GM13977 (cell line): ENCODE data around the gene LRRC8A.

Experiments used
- DNase-seq: peaks from one replicate; pipeline ENCODE4 v3.0.0; 2012; ENCODE audit warnings: low spot score
- in situ Hi-C: fragments of 300-500 bp; cut with MboI; formaldehyde crosslinking; loops from one replicate; pipeline ENCODE4 v1.12.0; 2022; ENCODE audit warnings: low sequenced_read_pairs, low pct_unique_long_range_greater_than_20kb, mixed read lengths, inconsistent platforms; ENCODE audit not compliant: unreplicated experiment
- TF ChIP-seq, protein P1 (sequence below): IDR thresholded peaks from 2 replicates; pipeline ENCODE4 v1.5.1; 2012; ENCODE audit warnings: mild to moderate bottlenecking, control low read depth; ENCODE audit not compliant: insufficient read depth; ENCODE audit errors: extremely low read depth, missing control alignments

The LRRC8A gene

DNA sequence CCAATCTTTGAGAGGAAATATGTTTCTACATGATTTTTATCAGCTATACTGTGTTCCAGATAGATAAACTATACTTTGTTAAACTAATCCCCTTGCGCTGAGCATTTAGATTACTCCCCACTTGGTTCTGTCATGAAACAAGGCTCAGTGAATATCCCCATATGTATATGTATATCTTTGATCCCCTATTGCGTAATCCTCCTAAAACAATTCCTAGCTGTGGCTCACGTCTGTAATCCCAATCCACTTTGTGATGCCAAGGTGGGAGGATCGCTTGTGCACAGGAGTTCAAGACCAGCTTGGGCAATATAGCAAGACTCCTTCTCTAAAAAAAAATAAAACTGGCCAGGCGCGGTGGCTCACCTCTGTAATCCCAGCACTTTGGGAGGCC is 41.6 kb downstream of the LRRC8A start:
- TF ChIP-seq, protein P1, sequence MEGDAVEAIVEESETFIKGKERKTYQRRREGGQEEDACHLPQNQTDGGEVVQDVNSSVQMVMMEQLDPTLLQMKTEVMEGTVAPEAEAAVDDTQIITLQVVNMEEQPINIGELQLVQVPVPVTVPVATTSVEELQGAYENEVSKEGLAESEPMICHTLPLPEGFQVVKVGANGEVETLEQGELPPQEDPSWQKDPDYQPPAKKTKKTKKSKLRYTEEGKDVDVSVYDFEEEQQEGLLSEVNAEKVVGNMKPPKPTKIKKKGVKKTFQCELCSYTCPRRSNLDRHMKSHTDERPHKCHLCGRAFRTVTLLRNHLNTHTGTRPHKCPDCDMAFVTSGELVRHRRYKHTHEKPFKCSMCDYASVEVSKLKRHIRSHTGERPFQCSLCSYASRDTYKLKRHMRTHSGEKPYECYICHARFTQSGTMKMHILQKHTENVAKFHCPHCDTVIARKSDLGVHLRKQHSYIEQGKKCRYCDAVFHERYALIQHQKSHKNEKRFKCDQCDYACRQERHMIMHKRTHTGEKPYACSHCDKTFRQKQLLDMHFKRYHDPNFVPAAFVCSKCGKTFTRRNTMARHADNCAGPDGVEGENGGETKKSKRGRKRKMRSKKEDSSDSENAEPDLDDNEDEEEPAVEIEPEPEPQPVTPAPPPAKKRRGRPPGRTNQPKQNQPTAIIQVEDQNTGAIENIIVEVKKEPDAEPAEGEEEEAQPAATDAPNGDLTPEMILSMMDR, result no peak
- no peak for DNase-seq
- in situ Hi-C loops, result no loop called here

DNA sequence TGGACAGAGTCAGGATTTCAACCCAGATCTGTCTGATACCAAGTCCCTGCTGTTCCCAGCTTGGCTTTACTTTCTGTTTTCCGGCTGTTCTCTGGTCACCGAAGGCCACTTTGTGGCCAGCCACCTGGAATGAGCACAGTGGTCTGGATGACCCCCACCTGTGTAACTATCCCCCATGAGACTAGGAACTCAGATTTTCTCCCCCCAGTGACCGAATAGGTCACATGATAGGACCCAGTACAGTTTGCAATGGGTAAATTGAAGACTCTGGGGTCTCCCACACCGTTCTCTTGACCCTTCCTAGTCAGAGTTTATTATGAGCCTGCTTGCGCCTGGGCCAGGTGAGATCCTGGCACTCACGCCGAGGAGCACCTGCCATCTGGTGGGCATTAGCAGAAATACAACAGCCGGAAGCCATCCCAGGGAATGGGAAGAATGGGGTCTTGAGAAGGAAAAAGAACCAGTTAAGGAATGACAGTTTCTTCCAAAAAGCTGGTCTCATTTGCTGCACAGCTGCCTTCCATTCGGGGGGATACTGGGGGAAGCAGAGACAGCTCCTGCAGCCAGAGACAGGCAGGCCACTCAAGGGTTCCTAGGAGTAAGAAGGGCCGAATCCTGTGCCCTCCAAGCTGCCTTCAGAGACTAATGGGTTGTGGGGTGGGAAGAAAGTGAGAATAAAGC is 45.9 kb downstream of the LRRC8A start:
- in situ Hi-C loops, result no loop called here
- DNase-seq, result peak; percentile 77
- TF ChIP-seq, protein P1, result peak; percentile 87

DNA sequence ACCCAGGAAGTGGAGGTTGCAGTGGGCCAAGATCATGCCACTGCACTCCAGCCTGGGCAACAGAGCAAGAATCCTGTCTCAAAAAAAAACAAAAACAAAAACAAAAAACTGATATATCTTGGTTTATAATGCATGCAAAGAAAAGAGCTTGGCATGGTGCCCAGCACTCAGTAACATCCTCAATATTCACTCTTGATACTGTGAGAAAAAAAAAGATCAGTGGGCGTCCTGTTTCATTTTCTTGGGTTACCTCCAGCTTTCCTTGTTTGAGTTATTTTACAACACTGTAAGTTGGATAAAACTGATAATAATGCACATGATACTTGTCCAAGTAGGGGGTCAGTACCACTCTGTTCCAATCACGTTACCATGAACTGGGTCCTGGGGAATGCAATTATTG is 46.7 kb downstream of the LRRC8A start:
- TF ChIP-seq, protein P1, result no peak
- in situ Hi-C loops, result no loop called here
- no peak for DNase-seq

DNA sequence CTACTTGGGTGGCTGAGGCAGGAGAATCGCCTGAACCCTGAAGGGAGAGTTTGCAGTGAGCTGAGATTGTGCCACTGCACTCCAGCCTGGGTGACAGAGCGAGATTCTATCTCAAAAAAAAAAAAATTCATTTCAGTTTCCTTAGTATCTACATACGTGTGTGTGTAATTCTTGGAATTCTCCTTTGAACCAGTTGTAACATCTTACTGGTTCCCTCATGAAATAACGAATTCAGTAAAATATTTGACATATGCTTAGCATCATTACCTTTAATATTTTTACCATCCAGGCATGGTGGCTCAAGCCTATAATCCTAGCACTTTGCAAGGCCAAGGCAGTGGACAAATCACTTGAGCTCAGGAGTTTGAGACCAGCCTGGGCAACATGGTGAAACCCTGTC is 47.6 kb downstream of the LRRC8A start:
- TF ChIP-seq, protein P1, result no peak

DNA sequence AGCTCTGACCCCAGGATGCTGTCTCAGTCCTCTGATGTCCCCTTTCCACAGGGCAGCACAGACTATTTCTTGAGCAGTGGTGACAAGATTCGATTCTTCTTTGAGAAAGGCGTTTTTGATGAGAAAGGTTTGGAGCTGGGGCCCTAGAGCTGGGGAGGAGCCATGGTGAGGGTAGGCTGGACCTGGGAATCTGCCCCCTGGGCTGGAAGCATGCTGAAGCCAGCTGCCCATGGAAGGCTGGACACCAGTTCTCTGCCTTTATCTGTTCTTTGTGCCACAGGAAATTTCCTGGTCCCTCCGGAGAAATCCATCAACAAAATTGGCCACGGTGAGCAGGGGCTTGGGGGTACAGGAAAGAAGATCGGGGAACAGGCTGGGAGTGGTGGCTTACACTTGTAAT is 51.8 kb downstream of the LRRC8A start:
- TF ChIP-seq, protein P1, result no peak
- no peak for DNase-seq
- in situ Hi-C loops, result no loop called here

More for the DNA sequence above, 47.6 kb downstream of the LRRC8A start:
- DNase-seq, result no peak
- in situ Hi-C loops, result no loop called here

DNA sequence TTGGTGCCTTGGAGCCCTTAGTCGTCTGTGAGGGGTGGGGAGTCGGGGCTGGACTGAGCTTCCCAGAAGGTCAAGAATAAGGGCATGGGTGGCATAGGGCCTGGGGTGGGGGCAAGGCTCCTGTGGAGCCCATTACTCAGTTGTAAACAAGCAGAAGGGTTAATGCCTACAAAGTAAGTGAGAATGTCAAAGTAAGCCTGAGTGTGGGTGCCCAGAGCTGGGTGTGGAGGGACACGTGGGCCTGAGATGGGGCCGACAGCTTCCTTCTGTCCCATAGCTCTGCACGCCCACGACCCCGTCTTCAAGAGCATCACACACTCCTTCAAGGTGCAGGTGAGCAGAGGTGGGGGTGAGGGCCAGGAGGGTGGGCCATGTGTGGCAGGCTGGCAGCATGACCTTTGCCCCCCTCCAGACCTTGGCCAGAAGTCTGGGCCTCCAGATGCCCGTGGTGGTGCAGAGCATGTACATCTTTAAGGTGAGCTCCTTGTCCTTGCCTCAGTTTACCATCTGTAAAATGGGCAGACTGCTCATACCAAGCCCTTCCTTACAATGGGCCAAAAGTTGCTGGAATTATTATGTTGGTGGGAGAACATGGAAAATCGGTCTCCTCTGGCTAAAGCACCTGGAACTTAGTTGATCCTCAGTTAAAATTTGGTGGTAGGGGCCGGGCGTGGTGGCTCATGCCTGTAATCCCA is 54.4 kb downstream of the LRRC8A start:
- no peak for DNase-seq
- in situ Hi-C loops, result loop anchor here (5.0 kb wide), 1 partner anchor 69 kb away; no protein-coding TSS in a partner anchor

More for the DNA sequence above, 54.4 kb downstream of the LRRC8A start:
- TF ChIP-seq, protein P1, result no peak
